Measurements from ENCODE around the gene BAG5. TPM values are rescaled to one million over a fixed set of nuclear protein-coding genes. Genes with fewer than 3 reads are reported as not detected.

BAG5 gene
- total RNA-seq, 1 donor from 2014 or later = 23.5 TPM

DNA sequence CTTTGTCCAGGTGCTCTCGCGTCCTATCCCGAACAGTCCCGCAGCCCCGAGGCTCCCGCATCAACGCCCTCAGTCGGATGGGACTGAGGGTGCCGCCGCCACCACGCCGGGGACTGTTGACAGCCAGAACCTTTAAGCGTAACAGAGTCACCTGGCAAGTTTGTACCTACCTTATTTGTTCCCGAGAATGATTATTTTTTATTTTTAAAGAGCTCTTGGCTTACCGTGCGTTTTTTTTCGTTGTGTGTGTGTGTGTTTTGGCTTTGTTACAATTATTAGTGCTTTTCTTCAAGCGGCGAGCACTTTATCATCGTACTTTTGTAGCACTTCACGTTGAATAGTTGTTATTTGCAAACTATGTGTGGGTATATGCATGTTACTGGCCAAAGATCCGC is 766 bp upstream of the BAG5 start:
- Mint-ChIP-seq H3K27ac (peak overlapping the region; percentile 87), H3K9me3 (ENCODE audit: low read depth) (no peaks in the 10 kb centered on the region), H3K27me3 (no peaks in the 10 kb centered on the region), H3K36me3 (ENCODE audit: insufficient read depth) (peaks cover 10% of the 10 kb centered on the region), H3K4me3 (ENCODE audit: low read depth) (peak overlapping the region; percentile 93), H3K4me1 (ENCODE audit: low read depth) (peaks cover 24% of the 10 kb centered on the region)
- no peak for DNase-seq (ENCODE audit: low spot score, unreplicated experiment)
- TF ChIP-seq, protein P1, sequence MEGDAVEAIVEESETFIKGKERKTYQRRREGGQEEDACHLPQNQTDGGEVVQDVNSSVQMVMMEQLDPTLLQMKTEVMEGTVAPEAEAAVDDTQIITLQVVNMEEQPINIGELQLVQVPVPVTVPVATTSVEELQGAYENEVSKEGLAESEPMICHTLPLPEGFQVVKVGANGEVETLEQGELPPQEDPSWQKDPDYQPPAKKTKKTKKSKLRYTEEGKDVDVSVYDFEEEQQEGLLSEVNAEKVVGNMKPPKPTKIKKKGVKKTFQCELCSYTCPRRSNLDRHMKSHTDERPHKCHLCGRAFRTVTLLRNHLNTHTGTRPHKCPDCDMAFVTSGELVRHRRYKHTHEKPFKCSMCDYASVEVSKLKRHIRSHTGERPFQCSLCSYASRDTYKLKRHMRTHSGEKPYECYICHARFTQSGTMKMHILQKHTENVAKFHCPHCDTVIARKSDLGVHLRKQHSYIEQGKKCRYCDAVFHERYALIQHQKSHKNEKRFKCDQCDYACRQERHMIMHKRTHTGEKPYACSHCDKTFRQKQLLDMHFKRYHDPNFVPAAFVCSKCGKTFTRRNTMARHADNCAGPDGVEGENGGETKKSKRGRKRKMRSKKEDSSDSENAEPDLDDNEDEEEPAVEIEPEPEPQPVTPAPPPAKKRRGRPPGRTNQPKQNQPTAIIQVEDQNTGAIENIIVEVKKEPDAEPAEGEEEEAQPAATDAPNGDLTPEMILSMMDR (IDR thresholded peaks at IDR 0.05; ENCODE audit: unreplicated experiment) = no peak

DNA sequence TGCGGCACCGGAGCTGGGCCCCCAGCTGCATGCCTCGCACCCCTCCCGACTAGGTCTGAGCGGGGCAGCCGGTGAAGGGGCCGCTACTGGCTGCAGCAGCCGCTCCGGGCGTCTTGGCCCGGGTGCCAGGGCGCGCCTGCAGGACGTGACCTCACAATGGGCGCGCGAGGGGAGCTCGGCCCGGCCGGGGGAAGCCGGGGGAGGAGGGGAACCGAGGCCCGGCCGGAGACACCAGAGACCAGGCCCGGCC is 353 bp downstream of the BAG5 start:
- H3K27ac Mint-ChIP-seq = peak overlapping the region; percentile 94
- TF ChIP-seq, protein P1 (IDR thresholded peaks at IDR 0.05; ENCODE audit: unreplicated experiment) = no peak
- no peaks in the 10 kb centered on the region for H3K27me3 Mint-ChIP-seq
- no peaks in the 10 kb centered on the region for H3K9me3 Mint-ChIP-seq (ENCODE audit: low read depth)
- peaks cover 10% of the 10 kb centered on the region for H3K36me3 Mint-ChIP-seq (ENCODE audit: insufficient read depth)
- H3K4me3 Mint-ChIP-seq (ENCODE audit: low read depth) = peak overlapping the region; percentile 93
- H3K4me1 Mint-ChIP-seq (ENCODE audit: low read depth) = peaks cover 24% of the 10 kb centered on the region
- no peak for DNase-seq (ENCODE audit: low spot score, unreplicated experiment)

DNA sequence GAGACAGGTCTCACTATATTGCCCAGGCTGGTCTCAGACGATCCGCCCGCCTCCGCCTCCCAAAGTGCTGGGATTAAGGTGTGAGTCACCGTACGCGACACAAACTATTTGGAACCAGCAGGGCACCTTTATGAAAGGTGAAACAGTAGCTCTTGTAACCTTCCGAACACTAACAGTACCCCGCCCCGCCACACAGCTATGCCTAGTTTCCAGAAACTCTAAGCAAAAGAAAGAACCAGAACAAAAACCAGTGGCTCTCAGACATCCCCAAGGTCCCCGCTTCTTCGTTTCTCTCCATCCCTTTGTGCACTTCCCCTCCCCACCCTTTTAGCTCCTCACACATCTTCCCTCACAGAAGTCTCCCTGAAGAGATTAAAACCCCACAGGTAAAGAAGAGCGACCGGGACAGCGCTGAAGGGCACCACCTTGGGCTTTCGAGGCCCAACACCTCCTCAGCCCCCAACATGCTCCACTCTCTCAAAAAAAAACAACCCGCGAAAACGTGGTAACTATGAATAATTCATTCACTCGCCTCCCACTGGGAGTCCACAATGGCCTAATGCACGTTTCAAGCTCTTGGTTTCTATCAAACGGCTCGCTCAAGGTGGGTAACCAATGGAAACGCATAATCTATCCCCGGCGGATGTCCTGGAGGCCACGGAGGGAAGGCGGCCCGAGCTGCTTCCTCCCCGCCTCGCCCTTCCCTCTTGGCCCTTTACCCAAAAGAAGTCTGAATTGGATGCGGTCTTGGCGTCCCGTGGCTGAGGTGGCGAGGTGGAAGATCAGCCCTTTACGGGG is 877 bp downstream of the BAG5 start:
- Mint-ChIP-seq H3K36me3 (ENCODE audit: insufficient read depth) (peaks cover 10% of the 10 kb centered on the region), H3K27ac (peak overlapping the region; percentile 94), H3K4me3 (ENCODE audit: low read depth) (peak overlapping the region; percentile 93), H3K9me3 (ENCODE audit: low read depth) (no peaks in the 10 kb centered on the region), H3K4me1 (ENCODE audit: low read depth) (peaks cover 24% of the 10 kb centered on the region), H3K27me3 (no peaks in the 10 kb centered on the region)
- TF ChIP-seq, protein P1 (IDR thresholded peaks at IDR 0.05; ENCODE audit: unreplicated experiment) = peak; percentile 19
- no peak for DNase-seq (ENCODE audit: low spot score, unreplicated experiment)

DNA sequence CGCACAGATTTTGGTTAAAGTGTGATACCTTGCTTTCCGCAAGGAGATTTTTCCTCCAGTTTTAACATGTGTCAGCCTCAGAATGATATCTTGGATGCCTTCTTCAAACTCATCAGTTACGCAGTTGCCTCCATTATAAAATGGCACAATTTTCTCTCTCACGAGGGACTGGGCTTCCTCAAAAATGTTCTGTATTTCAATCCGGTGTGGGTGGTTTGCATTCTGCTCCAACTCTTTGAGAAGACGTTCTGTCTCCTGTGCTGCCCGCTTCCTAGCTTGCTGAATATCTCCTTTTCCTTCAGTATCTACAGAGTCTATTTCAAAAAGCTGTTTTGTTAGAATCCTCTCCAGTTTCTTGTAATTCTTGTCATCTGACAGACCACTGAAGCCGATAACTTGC is 1.8 kb downstream of the BAG5 start:
- Mint-ChIP-seq H3K4me3 (ENCODE audit: low read depth) (peak overlapping the region; percentile 93), H3K27ac (peak overlapping the region; percentile 94), H3K9me3 (ENCODE audit: low read depth) (no peaks in the 10 kb centered on the region), H3K36me3 (ENCODE audit: insufficient read depth) (peaks cover 10% of the 10 kb centered on the region), H3K27me3 (no peaks in the 10 kb centered on the region), H3K4me1 (ENCODE audit: low read depth) (peaks cover 24% of the 10 kb centered on the region)
- TF ChIP-seq, protein P1 (IDR thresholded peaks at IDR 0.05; ENCODE audit: unreplicated experiment) = no peak
- DNase-seq (ENCODE audit: low spot score, unreplicated experiment) = no peak

DNA sequence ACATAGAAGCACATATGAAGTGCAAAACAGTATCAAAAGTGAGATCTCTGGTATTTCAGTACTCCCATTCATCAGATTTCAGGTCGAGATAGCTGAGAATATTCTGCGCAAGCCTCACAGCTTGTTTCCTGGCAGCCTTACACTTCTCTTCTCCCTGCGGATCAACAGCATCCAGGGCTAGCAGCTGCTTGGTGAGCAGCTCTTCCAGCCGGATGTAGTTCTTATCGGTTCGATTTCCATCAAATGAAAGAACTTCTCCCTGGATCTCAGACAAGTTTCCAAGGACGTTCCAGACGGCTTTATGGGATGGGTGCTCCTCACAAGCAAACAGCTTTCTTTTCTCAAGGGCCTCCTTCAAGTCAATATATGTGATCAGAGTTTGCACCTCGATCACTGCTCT is 2.7 kb downstream of the BAG5 start:
- Mint-ChIP-seq H3K9me3 (ENCODE audit: low read depth) (no peaks in the 10 kb centered on the region), H3K4me3 (ENCODE audit: low read depth) (no peak overlapping the region), H3K27ac (no peak overlapping the region), H3K27me3 (no peaks in the 10 kb centered on the region), H3K36me3 (ENCODE audit: insufficient read depth) (peaks cover 10% of the 10 kb centered on the region), H3K4me1 (ENCODE audit: low read depth) (peaks cover 23% of the 10 kb centered on the region)
- no peak for DNase-seq (ENCODE audit: low spot score, unreplicated experiment)
- TF ChIP-seq, protein P1 (IDR thresholded peaks at IDR 0.05; ENCODE audit: unreplicated experiment) = no peak

All from progenitor cell of endocrine pancreas (in vitro differentiated cells).